Skin of body (tissue), 2 donors: ENCODE data around the gene NUBP2. TPM values are rescaled to one million over a fixed set of nuclear protein-coding genes. Genes with fewer than 3 reads are reported as not detected.

Experiments used
- DNase-seq: peaks from one replicate; lab custom pipeline; 2025; lab: John Stamatoyannopoulos, UW
- total RNA-seq: library from RNA; depleted of rRNA; stranded (reverse); fragments of >200 nt; gene quantifications from one replicate; pipeline ENCODE4 v1.2.3, GENCODE V29; 2014

NUBP2 gene
- total RNA-seq, 1 donor from 2014 or later, result 26.0 TPM

DNA sequence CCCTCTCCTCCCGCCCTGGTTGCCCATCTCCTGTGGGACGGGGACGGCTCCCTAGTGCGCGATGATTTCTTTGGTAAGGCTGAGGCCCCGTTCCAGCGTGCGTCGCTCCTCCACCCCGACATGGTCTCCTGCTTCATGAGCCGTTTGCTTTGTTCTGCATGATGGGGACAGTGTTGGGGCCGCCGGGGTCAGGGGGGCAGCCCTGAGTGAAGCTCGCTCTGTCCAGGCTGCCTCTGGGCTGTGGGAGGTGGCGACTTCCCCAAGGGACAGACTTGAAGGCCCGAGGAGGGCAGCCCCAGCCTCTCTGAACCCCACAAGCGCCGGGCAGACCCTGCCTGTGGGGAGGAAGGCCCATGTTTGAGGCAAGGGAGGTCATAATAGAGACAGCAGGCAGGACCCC is 23.8 kb upstream of the NUBP2 start:
- no peak for DNase-seq

- no peak for DNase-seq
Observed at GRCh38 chr16:1759511-1759910, 23.2 kb upstream of the NUBP2 start.

GRCh38 chr16:1760911-1761310 is 21.8 kb upstream of the NUBP2 start:
- no peak for DNase-seq

DNA sequence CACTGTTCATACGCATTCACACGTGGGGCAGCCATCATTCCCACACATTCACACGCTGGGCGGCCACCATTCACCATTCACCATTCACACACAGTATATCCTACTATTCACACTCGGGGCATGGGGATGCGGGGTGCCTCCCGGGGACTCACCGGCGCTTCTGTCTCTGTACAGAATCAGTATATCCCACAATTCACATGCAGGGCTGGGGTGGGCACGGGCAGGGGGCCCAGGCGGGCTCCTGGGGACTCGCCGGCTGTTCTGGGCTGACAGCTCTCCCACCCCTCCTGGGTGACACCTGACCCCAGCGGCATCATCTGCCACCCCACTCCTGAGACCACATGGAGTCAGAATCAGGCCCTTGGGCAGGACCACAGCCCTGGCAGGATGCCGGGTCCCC is 21.0 kb upstream of the NUBP2 start:
- no peak for DNase-seq

GRCh38 chr16:1762196-1762878 is 20.4 kb upstream of the NUBP2 start:
- no peak for DNase-seq

DNA sequence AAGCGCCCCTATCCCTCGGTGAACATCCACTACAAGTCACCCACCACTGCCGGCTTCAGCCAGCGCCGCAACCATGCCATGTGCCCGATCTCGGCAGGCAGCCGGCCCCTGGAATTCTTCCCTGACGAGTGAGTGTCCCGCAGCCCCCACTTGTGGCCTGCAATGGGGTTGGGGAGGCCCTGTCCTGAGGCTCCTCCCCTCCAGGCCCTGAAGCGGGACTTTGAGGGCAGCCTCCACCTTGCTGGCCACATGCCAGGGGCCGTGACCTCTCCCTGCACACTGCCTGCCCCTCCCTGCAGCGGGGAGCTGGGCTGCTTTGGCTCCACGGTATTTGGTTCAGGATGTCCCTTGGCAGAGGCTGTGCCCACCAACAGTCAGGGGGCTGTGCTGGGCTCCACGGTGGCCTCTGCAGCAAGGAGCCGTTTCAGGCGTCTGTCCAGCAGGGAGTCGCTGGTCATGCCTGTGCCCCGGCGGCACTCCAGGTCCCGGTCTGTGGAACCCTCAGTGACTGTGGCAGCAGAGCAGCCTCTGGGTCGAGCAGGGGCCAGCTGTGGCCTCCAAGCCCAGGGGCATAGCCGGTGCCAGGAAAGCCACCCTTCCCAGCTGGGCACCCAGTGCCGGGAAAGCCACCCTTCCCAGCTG is 19.8 kb upstream of the NUBP2 start:
- no peak for DNase-seq

DNA sequence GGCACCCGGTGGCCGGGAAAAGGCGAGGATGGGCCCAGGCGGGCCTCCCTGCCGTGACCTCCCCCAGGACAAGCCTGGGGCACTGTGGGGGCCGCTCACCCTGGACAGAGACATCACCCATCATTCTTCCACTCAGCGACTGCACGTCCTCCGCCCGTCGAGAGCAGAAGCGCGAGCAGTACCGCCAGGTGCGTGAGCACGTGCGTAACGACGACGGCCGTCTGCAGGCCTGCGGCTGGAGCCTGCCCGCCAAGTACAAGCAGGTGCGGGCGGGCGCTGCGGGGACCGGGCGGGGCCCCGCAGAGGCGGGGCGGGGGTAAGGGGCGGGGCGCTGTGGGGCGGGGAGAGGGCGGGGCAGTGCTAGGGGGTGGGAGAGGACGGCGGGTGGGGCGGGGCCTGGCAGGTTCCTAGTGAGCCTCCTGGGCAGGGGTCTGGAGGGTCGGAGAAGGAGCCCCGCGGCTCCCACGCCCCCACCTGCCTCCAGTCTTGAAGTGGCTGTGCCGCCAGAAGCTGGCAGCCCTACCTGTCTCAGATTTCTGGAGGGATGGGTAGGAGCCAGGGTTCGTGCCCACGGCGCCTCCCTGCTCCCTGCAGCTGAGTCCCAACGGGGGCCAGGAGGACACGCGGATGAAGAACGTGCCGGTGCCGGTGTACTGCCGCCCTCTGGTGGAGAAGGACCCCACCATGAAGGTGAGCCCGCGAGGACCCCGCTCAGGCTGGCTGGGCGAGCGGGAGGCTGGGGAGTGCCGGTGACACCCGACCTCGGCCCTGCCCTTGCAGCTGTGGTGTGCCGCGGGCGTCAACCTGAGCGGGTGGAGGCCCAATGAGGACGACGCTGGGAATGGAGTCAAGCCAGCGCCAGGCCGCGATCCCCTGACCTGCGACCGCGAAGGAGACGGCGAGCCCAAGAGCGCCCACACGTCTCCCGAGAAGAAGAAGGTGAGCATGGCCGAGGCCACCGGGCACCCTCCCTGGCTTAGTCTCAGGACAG is 18.9 kb upstream of the NUBP2 start:
- no peak for DNase-seq

GRCh38 chr16:1764971-1765370 is 17.8 kb upstream of the NUBP2 start:
- DNase-seq, result no peak

- no peak for DNase-seq
Observed at GRCh38 chr16:1765826-1766225, 16.9 kb upstream of the NUBP2 start.

DNA sequence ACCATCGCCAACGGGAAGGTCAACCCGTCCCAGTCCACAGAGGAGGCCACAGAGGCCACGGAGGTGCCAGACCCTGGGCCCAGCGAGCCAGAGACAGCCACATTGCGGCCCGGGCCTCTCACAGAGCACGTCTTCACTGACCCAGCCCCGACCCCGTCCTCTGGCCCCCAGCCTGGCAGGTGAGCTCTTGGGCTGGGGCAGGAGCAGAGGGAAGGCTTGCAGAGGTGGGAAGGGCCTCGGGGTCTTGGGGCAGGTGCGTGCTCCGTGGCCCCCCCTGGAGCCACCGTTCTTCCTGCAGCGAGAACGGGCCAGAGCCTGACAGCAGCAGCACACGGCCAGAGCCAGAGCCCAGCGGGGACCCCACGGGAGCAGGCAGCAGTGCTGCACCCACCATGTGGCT is 16.5 kb upstream of the NUBP2 start:
- DNase-seq, result no peak

DNA sequence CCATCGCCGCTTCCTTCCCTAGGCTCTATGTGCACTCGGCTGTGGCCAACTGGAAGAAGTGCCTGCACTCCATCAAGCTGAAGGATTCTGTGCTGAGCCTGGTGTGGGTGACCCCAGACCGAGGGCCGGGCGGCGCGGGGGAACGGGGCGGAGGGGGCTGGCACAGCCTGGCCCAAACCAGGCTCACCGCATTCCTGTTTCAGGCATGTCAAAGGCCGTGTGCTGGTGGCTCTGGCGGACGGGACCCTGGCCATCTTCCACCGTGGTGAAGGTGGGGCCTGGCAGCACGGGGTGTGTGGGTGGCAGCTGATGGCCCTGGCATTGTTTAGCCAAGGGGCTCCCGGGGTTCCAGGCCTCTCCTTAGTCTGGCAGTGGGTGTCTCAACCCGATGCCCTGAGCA is 16.1 kb upstream of the NUBP2 start:
- no peak for DNase-seq

GRCh38 chr16:1767116-1767994 is 15.4 kb upstream of the NUBP2 start:
- DNase-seq, result no peak

GRCh38 chr16:1768061-1768766 is 14.5 kb upstream of the NUBP2 start:
- no peak for DNase-seq

- DNase-seq, result no peak
Observed at GRCh38 chr16:1768767-1769401, 13.9 kb upstream of the NUBP2 start.

- DNase-seq, result no peak
Observed at GRCh38 chr16:1769402-1770300, 13.1 kb upstream of the NUBP2 start.

- no peak for DNase-seq
Observed at GRCh38 chr16:1770328-1771187, 12.2 kb upstream of the NUBP2 start.

GRCh38 chr16:1771188-1771863 is 11.4 kb upstream of the NUBP2 start, which contains the start of gene NME3:
Gene NME3, minus strand, starts transcription at chr16:1771543. Its CDS starts 9 bp downstream, at chr16:1771534.
- no peak for DNase-seq
